ENCODE results near the gene TMEM204.

DNA sequence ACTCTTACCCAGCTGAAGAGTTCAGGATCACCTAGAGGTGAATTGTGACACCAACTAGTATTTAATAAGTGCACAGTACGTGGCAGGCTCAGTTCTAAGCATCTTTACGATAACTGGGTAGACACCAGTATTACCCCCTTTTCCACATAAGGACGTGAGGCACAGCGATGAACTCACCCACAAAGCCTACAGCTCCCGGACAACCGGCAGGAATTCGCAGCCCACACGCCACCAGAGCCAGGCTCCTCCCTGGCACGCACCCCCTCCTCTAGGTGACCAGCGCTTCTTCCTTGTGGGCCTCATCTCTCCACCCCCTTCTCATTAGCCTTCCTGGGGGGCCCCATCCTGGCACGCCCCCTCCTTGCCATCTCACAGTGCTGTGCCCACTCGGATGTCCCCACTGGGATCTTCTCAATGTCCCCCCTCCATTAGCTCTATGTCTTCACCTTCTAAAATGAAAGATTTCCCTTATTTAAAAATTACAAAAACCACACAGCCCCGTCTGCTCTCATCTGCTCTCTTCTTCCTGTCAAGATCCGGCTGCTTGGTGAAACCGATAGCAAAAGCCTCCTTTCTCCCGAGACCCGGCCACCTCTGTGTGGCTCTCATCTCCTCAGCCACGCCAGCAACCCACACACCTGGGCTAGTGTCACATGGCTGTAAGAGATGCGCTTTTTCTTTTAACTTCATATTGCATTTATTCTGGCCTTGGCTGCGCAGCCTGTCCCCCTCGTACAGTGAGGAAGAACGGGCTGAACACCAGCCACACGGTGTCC lies 57.7 kb downstream of the TMEM204 start:
- no peak for TF ChIP-seq POLR2A (IDR thresholded peaks at IDR 0.05; ENCODE audit: low read depth, low read length)
- TF ChIP-seq TAF1 (IDR thresholded peaks at IDR 0.05; ENCODE audit: borderline replicate concordance, low read depth, low read length) = no peak
